ENCODE data around the gene ATAD1.
"Not testable (repeated sequence)": the region's sequence is repeated elsewhere in the genome, so short reads cannot be mapped to it uniquely, and the experiment has no call there.

Gene ATAD1

DNA sequence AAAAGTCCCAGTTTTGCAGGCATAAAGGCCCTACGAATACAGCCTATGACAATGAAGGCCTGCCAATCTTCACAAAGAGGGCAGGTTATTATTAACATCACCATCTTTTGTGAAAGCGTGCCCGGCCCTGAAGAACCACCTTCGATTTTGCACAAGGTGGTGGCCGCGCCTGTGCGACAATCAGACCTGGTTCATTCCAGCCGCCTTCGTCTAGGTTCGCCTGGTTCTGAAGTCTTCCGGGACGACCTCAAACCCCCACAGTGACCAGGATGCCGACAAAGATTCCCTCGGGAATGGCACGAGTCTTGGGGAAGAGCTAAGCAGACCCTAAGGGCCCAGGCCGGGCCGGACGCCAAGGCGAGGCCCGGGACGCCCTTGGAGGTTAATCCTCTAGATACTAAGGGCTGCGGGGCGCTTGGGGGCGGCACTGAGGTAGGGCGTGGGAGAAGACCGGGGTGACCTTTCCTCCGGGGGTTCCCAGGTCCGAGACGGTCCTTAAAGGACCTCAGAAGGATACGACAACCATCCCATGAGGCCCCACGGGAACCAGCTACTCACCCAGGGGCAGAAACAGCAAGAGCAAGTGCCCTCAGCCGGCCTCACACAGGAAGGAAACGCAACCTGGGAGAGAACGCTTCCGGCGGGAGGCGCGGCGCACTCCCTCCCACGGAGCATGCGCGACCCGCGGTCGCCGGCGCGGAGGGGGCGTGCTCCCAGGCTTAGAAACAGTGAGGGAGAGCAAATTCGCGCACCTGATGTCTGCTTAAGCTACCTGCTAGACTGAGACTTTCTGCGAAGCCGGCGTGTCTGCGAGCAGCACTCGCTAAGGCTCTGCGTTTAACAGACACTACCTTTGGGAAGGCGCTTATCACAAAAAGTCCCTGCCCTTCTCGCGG lies at the start of gene ATAD1:
Gene ATAD1 (minus strand): TSS at position 618 of the 896 bp plus-strand sequence. CDS start 3,627 bp downstream, outside the sequence.
- FAIRE-seq: peak; percentile 98
- DNase-seq (ENCODE audit: insufficient read length, low spot score): peak; percentile 87

GRCh38 chr10:87867453-87867852 lies 49.4 kb upstream of the ATAD1 start:
- no peak for DNase-seq (ENCODE audit: insufficient read length, low spot score)
- no peak for FAIRE-seq

DNA sequence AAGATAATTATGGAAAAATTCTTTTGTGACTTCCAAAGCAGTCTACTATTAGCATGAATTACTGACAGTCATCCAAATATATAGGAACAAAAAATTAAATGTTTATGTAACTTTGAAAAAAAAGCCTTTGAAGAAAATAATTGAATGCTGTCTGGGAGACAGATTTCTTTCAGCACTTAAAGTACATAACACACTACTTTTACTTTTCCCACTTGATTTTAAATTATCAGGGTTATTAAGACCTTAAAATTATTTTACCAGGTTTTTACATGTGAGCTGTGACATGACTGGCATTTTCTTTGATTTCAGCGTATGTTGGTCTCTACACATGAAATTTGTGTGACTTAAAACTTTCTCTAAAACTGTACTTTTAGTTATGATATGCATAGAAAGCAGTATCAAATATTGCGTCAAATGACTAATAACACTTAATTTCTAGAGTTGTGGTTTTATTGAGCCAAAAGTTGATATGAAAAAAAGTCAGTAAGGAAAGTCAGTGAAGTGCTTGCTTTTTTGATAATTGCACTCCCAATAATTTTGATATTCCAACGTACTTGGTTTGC lies 48.5 kb upstream of the ATAD1 start:
- DNase-seq (ENCODE audit: insufficient read length, low spot score) (no peak), FAIRE-seq (no peak)

DNA sequence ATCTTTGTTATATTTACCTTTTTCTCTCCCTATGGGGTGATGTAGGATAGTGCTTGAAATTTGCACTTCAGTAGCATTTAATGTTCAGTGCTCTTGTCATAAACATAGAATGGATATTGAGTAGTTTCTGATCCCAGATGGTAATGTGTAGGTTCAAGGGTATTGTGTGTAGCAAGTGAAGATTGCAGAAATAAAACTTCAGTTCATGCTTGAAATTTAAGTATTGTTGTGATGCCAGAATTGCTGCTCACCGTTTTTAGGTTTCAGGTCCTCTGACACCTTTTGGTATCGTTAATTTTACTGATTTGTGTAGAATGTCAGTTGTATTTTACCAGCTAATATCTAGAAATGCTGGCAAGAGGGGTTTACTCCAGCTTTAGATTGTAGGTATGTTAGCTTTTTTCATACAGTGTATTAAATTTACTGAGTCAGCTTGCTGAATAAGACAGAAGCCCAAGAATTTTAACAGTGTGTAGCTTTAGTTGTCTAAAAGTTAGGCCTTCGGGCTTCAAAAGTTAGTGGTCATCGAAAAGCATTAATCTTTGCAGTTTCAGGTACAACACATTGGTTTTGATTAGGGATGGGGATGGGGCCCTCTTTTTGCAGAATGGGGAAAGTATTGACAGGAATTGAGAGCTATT lies 47.3 kb upstream of the ATAD1 start:
- DNase-seq (ENCODE audit: insufficient read length, low spot score) (no peak), FAIRE-seq (no peak)

- FAIRE-seq (no peak), DNase-seq (ENCODE audit: insufficient read length, low spot score) (no peak)
Observed at GRCh38 chr10:87864496-87865059, 46.6 kb upstream of the ATAD1 start.

DNA sequence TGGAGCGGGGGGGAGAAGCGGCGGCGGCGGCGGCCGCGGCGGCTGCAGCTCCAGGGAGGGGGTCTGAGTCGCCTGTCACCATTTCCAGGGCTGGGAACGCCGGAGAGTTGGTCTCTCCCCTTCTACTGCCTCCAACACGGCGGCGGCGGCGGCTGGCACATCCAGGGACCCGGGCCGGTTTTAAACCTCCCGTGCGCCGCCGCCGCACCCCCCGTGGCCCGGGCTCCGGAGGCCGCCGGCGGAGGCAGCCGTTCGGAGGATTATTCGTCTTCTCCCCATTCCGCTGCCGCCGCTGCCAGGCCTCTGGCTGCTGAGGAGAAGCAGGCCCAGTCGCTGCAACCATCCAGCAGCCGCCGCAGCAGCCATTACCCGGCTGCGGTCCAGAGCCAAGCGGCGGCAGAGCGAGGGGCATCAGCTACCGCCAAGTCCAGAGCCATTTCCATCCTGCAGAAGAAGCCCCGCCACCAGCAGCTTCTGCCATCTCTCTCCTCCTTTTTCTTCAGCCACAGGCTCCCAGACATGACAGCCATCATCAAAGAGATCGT lies 46.0 kb upstream of the ATAD1 start:
- not testable (repeated sequence) for FAIRE-seq; DNase-seq (ENCODE audit: insufficient read length, low spot score)

- FAIRE-seq (peak; percentile 68), DNase-seq (ENCODE audit: insufficient read length, low spot score) (peak; percentile 78)
Observed at GRCh38 chr10:87863053-87863943, 45.3 kb upstream of the ATAD1 start, which contains the start of the genes KLLN and PTEN. Gene KLLN, minus strand, starts transcription at chr10:87863533. Its CDS starts 1,046 bp downstream, at chr10:87862487. Gene PTEN, plus strand, starts transcription at chr10:87863625. Its CDS starts 845 bp downstream, at chr10:87864470.

- DNase-seq (ENCODE audit: insufficient read length, low spot score): no peak
- no peak for FAIRE-seq
Observed at GRCh38 chr10:87862679-87863052, 44.6 kb upstream of the ATAD1 start.

- FAIRE-seq: peak; percentile 79
- peak; percentile 84 for DNase-seq (ENCODE audit: insufficient read length, low spot score)
Observed at GRCh38 chr10:87861953-87862678, 44.1 kb upstream of the ATAD1 start.

GRCh38 chr10:87861566-87861952 lies 43.5 kb upstream of the ATAD1 start:
- peak; percentile 38 for DNase-seq (ENCODE audit: insufficient read length, low spot score)
- peak; percentile 74 for FAIRE-seq

- no peak for DNase-seq (ENCODE audit: insufficient read length, low spot score)
- FAIRE-seq: no peak
Observed at GRCh38 chr10:87860816-87861403, 42.9 kb upstream of the ATAD1 start.

- no peak for FAIRE-seq
Observed at GRCh38 chr10:87860156-87860795, 42.2 kb upstream of the ATAD1 start.

DNA sequence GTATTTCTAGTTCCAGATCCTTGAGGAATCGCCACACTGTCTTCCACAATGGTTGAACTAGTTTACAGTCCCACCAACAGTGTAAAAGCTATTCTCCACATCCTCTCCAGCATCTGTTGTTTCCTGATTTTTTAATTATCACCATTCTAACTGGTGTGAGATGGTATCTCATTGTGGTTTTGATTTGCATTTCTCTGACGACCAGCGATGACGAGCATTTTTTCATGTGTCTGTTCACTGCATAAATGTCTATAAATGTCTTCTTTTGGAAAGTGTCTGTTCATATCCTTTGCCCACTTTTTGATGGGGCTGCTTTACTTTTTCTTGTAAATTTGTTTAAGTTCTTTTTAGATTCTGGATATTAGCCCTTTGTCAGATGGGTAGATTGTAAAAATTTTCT lies 37.6 kb upstream of the ATAD1 start:
- not testable (repeated sequence) for FAIRE-seq

More at GRCh38 chr10:87860156-87860795, 42.2 kb upstream of the ATAD1 start:
- peak; percentile 53 for DNase-seq (ENCODE audit: insufficient read length, low spot score)

DNA sequence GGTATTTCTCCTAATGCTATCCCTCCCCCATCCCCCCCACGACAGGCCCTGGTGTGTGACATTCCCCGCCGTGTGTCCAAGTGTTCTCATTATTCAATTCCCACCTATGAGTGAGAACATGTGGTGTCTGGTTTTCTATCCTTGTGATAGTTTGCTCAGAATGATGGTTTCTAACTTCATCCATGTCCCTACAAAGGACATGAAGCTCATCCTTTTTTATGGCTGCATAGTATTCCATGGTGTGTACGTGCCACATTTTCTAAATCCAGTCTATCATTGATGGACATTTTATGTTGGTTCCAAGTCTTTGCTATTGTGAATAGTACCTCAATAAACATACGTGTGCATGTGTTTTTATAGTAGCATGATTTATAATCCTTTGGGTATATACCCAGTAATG lies 37.2 kb upstream of the ATAD1 start:
- FAIRE-seq; DNase-seq (ENCODE audit: insufficient read length, low spot score): not testable (repeated sequence)

More for the DNA sequence above, 37.6 kb upstream of the ATAD1 start:
- not testable (repeated sequence) for DNase-seq (ENCODE audit: insufficient read length, low spot score)

- DNase-seq (ENCODE audit: insufficient read length, low spot score) (no peak), FAIRE-seq (no peak)
Observed at GRCh38 chr10:87852089-87852488, 34.1 kb upstream of the ATAD1 start.

DNA sequence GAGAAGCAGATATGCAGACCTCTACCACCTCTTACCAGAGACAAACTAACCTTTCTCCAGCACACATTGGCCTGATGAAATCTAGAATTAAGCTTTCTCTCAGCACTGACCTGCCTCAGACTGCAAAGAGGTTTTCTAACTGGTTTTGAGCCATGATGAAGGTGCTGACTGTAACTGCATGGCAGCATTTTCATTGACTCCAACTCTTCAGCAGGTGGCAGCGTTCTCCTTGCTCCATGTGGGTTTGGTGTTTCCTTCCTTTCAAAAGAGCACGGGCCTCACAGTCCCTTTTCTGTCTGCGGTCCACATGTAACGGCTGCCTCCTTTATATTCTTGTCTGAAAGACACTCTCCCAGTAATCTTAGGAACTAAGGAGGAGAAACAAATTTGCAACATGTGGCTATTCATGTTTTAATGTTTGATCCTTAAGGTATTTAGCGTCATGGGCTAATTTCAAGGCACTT lies 32.7 kb upstream of the ATAD1 start:
- peak; percentile 35 for DNase-seq (ENCODE audit: insufficient read length, low spot score)
- peak; percentile 67 for FAIRE-seq

DNA sequence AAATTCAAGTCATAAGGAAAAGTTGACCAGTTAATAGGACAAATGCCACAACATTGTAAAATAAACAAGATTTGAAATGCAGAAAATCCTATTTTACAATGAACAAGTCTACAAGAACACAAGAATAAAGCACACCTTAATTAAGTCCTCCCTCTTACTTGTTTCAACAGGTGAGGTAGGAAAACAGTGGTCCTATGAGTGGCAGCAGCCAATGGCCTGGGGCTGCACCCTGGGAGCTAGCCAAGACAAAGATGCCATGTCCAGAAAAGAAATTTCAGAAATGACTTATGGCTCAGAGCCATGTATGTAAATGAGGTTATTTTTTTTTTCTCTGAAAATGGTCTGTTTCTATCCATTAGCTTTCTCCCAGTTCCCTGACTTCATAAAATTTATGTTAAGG lies 31.0 kb upstream of the ATAD1 start:
- DNase-seq (ENCODE audit: insufficient read length, low spot score): no peak
- no peak for FAIRE-seq

DNA sequence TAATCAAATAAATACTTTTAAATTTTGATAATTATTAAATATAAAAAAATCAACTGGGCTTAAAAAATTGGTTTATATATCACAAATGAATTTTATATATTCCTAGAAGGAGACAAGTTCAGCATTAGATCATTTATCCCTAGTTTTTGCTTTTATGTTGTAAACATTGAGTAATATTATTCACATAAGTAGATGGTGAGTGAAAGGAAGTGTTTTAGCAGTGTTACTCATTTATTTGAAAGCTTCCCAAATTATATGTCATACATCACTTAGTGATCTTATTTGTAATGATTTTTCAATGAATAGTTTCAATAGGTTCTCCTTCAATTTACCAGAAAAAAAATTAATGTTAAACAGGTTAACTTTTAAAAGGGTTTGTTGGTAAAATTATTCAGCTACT lies 29.5 kb upstream of the ATAD1 start:
- DNase-seq (ENCODE audit: insufficient read length, low spot score): no peak
- no peak for FAIRE-seq
